Measurements from ENCODE around the gene FBXW2. TPM values are rescaled to one million over a fixed set of nuclear protein-coding genes. Genes with fewer than 3 reads are reported as not detected.

The FBXW2 gene
- total and polyA plus RNA-seq, 10 donors = 8.7 to 121 (median 90.1) TPM

GRCh38 chr9:120837921-120838320 is 44.7 kb upstream of the FBXW2 start:
- peaks cover 12 to 44% (median 28%) of the 10 kb centered on the region in 6 donors for H3K4me1 ChIP-seq
- intact Hi-C loops (cut with DNase I; ENCODE audit: low total_unique reads) = no loop called here
- H3K4me3 ChIP-seq = no peak overlapping the region

GRCh38 chr9:120833325-120833724 is 40.1 kb upstream of the FBXW2 start:
- intact Hi-C loops (cut with DNase I; ENCODE audit: low total_unique reads) = no loop called here
- no peak overlapping the region for H3K4me3 ChIP-seq
- H3K27me3 ChIP-seq (replicated peaks in 1 of 7) = no peaks in the 10 kb centered on the region
- no peak for TF ChIP-seq POLR2AphosphoS5 (IDR thresholded peaks at IDR 0.05)
- TF ChIP-seq POLR2A (IDR thresholded peaks at IDR 0.05) = no peak
- TF ChIP-seq CTCF (IDR thresholded peaks at IDR 0.05 in 8 of 11, conservative IDR thresholded peaks at IDR 0.05 in 3 of 11) = no peak
- H3K4me1 ChIP-seq = peaks cover 0 to 2% (median 0%) of the 10 kb centered on the region in 6 donors
- 90 to 94% (median 92%) methylated on average over 7 of the region's 7 CpGs for WGBS, 5 donors
- H3K27ac ChIP-seq = no peak overlapping the region
- no peak for DNase-seq
- H3K9me3 ChIP-seq = no peaks in the 10 kb centered on the region
- H3K36me3 ChIP-seq = peaks cover 10 to 85% (median 50%) of the 10 kb centered on the region in 6 donors

More at GRCh38 chr9:120837921-120838320, 44.7 kb upstream of the FBXW2 start:
- H3K36me3 ChIP-seq = peaks cover 0 to 59% (median 16%) of the 10 kb centered on the region in 6 donors
- TF ChIP-seq POLR2A (IDR thresholded peaks at IDR 0.05) = no peak
- TF ChIP-seq CTCF (IDR thresholded peaks at IDR 0.05 in 8 of 11, conservative IDR thresholded peaks at IDR 0.05 in 3 of 11) = no peak
- H3K27ac ChIP-seq = no peak overlapping the region
- no peak for DNase-seq
- no peaks in the 10 kb centered on the region for H3K27me3 ChIP-seq (replicated peaks in 1 of 7)
- no peaks in the 10 kb centered on the region for H3K9me3 ChIP-seq
- 87 to 95% (median 95%) methylated on average over 3 of the region's 3 CpGs for WGBS, 5 donors

- TF ChIP-seq CTCF (IDR thresholded peaks at IDR 0.05 in 8 of 11, conservative IDR thresholded peaks at IDR 0.05 in 3 of 11) (no peak), POLR2AphosphoS5 (IDR thresholded peaks at IDR 0.05) (no peak), POLR2A (IDR thresholded peaks at IDR 0.05) (no peak)
- no peak for DNase-seq
Observed at GRCh38 chr9:120832807-120833206, 39.6 kb upstream of the FBXW2 start.

GRCh38 chr9:120830865-120831264 is 37.6 kb upstream of the FBXW2 start:
- 95 to 97% (median 96%) methylated on average over 3 of the region's 3 CpGs for WGBS, 5 donors
- H3K4me1 ChIP-seq = no peaks in the 10 kb centered on the region
- DNase-seq = no peak
- no peak for TF ChIP-seq POLR2A (IDR thresholded peaks at IDR 0.05)
- TF ChIP-seq POLR2AphosphoS5 (IDR thresholded peaks at IDR 0.05) = no peak
- TF ChIP-seq CTCF (IDR thresholded peaks at IDR 0.05 in 8 of 11, conservative IDR thresholded peaks at IDR 0.05 in 3 of 11) = no peak
- no peak overlapping the region for H3K4me3 ChIP-seq
- no peak overlapping the region for H3K27ac ChIP-seq
- no peaks in the 10 kb centered on the region for H3K27me3 ChIP-seq (replicated peaks in 1 of 7)
- peaks cover 10 to 100% (median 70%) of the 10 kb centered on the region in 6 donors for H3K36me3 ChIP-seq
- intact Hi-C loops (cut with DNase I; ENCODE audit: low total_unique reads) = no loop called here
- no peaks in the 10 kb centered on the region for H3K9me3 ChIP-seq

More at GRCh38 chr9:120832807-120833206, 39.6 kb upstream of the FBXW2 start:
- H3K9me3 ChIP-seq = no peaks in the 10 kb centered on the region
- intact Hi-C loops (cut with DNase I; ENCODE audit: low total_unique reads) = no loop called here
- no peaks in the 10 kb centered on the region for H3K4me1 ChIP-seq
- H3K27me3 ChIP-seq (replicated peaks in 1 of 7) = no peaks in the 10 kb centered on the region
- H3K27ac ChIP-seq = no peak overlapping the region
- peaks cover 10 to 85% (median 55%) of the 10 kb centered on the region in 6 donors for H3K36me3 ChIP-seq
- H3K4me3 ChIP-seq = no peak overlapping the region
